AG08396 (cell line): ENCODE measurements around the gene UBE2F.

ENCODE experiments used
- DNase-seq: peaks from one replicate; pipeline ENCODE4 v3.0.0; 2012; ENCODE audit warnings: low spot score, mixed read lengths

UBE2F gene

GRCh38 chr2:237966565-237967462 is at the start of gene UBE2F:
Gene UBE2F, plus strand, starts transcription at chr2:237967014. Its CDS starts 6,094 bp downstream, at chr2:237973108.
- peak; percentile 99 for DNase-seq

- DNase-seq: no peak
Measured at GRCh38 chr2:237917696-237918374, 49.0 kb upstream of the UBE2F start.

GRCh38 chr2:237919593-237919992 is 47.2 kb upstream of the UBE2F start:
- no peak for DNase-seq

GRCh38 chr2:237920673-237921072 is 46.1 kb upstream of the UBE2F start:
- no peak for DNase-seq

GRCh38 chr2:237921967-237922492 is 44.8 kb upstream of the UBE2F start:
- no peak for DNase-seq

GRCh38 chr2:237922641-237923361 is 44.0 kb upstream of the UBE2F start:
- no peak for DNase-seq

GRCh38 chr2:237923481-237924163 is 43.2 kb upstream of the UBE2F start:
- DNase-seq: peak; percentile 90

- no peak for DNase-seq
Measured at GRCh38 chr2:237924164-237924534, 42.7 kb upstream of the UBE2F start.

- DNase-seq: no peak
Measured at GRCh38 chr2:237927135-237927534, 39.7 kb upstream of the UBE2F start.

- DNase-seq: no peak
Measured at GRCh38 chr2:237927986-237928385, 38.8 kb upstream of the UBE2F start.

GRCh38 chr2:237929979-237930378 is 36.8 kb upstream of the UBE2F start:
- DNase-seq: no peak

- peak; percentile 58 for DNase-seq
Measured at GRCh38 chr2:237931205-237931721, 35.6 kb upstream of the UBE2F start.

- DNase-seq: peak; percentile 49
Measured at GRCh38 chr2:237932731-237933131, 34.1 kb upstream of the UBE2F start.

- no peak for DNase-seq
Measured at GRCh38 chr2:237934186-237934585, 32.6 kb upstream of the UBE2F start.

GRCh38 chr2:237935740-237936452 is 30.9 kb upstream of the UBE2F start:
- no peak for DNase-seq

GRCh38 chr2:237939251-237939650 is 27.6 kb upstream of the UBE2F start:
- no peak for DNase-seq

- DNase-seq: no peak
Measured at GRCh38 chr2:237940828-237941227, 26.0 kb upstream of the UBE2F start.

GRCh38 chr2:237941239-237941638 is 25.6 kb upstream of the UBE2F start:
- DNase-seq: no peak

GRCh38 chr2:237942513-237942899 is 24.3 kb upstream of the UBE2F start:
- DNase-seq: no peak

- no peak for DNase-seq
Measured at GRCh38 chr2:237943395-237944094, 23.3 kb upstream of the UBE2F start.
